NB4 (cell line): ENCODE results near the gene PANK4.

Experiments
- DNase-seq: peaks from one replicate; pipeline ENCODE4 v3.0.0; 2010; ENCODE audit warnings: low read depth
- H3K4me3 ChIP-seq: one replicate; pipeline ENCODE4 v1.5.1; 2011; ENCODE audit warnings: mild to moderate bottlenecking, low read depth, low read length, moderate library complexity
- CTCF ChIP-seq: IDR thresholded peaks from one replicate; pipeline ENCODE4 v1.5.1; 2012; ENCODE audit warnings: low read depth, low read length
- MAX ChIP-seq: IDR thresholded peaks from 2 replicates; pipeline ENCODE4 v1.6.1; 2011; ENCODE audit warnings: low read depth, low read length
- MYC ChIP-seq: IDR thresholded peaks from 2 replicates; pipeline ENCODE4 v1.6.1; 2011; ENCODE audit warnings: low read depth, low read length
- POLR2A ChIP-seq: IDR thresholded peaks from 2 replicates; pipeline ENCODE4 v1.6.1; 2011; ENCODE audit warnings: mild to moderate bottlenecking; ENCODE audit not compliant: insufficient read length; ENCODE audit errors: extremely low read depth

The PANK4 gene

DNA sequence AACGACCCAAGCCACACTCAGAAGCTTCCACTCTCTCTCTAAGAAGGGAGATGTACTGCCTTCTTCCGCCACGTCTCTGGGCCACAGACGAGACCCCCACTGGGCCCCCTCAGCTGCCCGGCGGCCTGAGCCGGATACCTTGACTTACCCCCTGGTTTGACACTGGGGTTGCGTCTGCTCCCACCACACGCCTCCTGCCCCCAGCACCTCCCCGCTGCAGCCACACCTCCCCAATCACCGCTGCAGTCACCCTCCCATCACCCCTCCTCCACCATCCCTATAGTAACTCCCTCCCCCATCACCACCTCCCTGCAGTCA, 10.7 kb downstream of the PANK4 start:
- H3K4me3 ChIP-seq, result no peak overlapping the region
- DNase-seq, result no peak
- TF ChIP-seq MYC (no peak), CTCF (no peak), MAX (no peak), POLR2A (no peak)

DNA sequence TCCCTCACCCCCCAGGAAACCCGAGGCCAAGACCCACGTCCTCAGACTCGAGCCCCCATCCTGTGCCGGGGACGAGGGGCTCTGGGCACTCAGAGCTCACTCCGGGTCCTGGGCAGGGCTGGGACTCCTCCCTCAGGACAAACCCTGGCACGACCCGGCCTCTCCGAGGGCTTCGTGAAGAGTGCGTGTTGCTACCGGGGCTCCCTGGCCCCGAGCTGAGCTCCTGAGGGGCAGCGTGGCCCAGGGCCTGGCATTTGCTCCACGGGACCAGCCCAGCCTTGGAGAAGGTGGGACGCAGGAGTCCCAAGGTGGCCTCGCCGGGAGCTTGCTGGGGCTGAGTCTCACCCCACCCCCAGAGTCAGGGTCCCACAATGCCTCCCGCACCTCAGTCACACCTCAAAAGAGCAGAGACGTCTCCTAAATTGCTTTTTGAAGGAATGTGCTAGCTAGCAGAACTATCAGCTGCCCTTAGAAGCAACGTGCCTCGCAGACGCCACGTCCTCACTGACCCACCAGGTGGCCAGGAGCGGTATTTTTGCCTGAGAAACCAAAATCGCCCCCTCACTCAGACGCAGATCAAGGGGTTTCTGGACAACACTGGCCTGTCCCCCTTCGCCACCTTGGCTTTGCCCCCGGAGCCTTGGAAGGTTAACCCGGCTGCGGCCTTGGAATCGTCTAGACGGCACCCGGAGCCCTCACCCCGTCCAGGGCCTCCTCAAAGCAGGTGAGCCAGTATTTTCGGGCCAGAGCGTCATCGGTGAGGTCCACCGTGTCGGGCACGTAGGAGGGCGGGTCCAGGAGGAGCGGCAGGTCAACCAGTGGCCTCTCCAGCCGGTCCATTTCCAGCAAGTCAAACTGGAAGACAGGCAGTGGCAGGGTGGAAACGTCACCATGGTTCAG, 11.3 kb downstream of the PANK4 start:
- no peak overlapping the region for H3K4me3 ChIP-seq
- TF ChIP-seq MYC (no peak), POLR2A (no peak)
- DNase-seq, result no peak

GRCh38 chr1:2513939-2514652, 12.3 kb downstream of the PANK4 start:
- no peak overlapping the region for H3K4me3 ChIP-seq
- DNase-seq, result no peak

DNA sequence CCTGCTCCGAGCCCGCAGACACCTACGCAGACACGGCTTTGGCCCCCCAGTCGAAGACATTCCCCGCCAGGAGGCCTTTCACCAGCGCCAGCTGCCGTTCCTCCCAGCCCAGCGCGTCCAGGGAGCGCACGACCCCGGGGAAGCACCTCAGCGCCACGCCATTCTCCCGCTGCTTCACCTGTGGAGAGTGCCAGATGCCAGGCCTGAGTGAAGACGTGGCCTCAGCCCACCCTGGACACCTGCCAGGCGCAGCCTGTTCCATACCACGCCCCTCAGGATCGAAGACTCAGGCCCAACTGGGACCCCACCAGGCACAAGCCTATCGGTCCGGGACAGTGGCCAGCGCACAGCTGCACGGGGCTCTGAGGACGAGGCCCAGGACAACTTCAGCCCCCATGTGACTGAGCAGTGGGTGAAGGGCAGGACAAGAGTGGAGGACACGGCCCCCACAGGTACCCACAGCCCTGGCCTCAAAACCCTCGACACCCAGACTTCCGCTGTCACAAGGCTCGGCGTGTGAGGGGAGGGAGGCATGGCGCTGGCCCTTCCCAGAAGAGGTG, 13.5 kb downstream of the PANK4 start:
- no peak for TF ChIP-seq MYC
- no peak for TF ChIP-seq POLR2A
- no peak for TF ChIP-seq MAX
- no peak for TF ChIP-seq CTCF
- H3K4me3 ChIP-seq, result no peak overlapping the region
- DNase-seq, result no peak

More at GRCh38 chr1:2513939-2514652, 12.3 kb downstream of the PANK4 start:
- TF ChIP-seq POLR2A (no peak), MAX (no peak), CTCF (no peak), MYC (no peak)

- H3K4me3 ChIP-seq, result no peak overlapping the region
- DNase-seq, result no peak
- TF ChIP-seq MAX, result no peak
- TF ChIP-seq CTCF, result no peak
- TF ChIP-seq MYC, result no peak
- no peak for TF ChIP-seq POLR2A
Observed at GRCh38 chr1:2510366-2511155, 15.8 kb downstream of the PANK4 start.

- no peak for TF ChIP-seq CTCF
- TF ChIP-seq POLR2A, result no peak
- no peak for TF ChIP-seq MYC
- TF ChIP-seq MAX, result no peak
- DNase-seq, result no peak
Observed at GRCh38 chr1:2509589-2509988, 16.8 kb downstream of the PANK4 start.

More at GRCh38 chr1:2509589-2509988, 16.8 kb downstream of the PANK4 start:
- no peak overlapping the region for H3K4me3 ChIP-seq
